ENCODE data around the gene BBS12. TPM values are rescaled to one million over a fixed set of nuclear protein-coding genes. Genes with fewer than 3 reads are reported as not detected.
A peak's percentile ranks its signal among the peaks of the same experiment; 100 is the strongest.

Gene BBS12
- total RNA-seq, 2 experiments from 2014 or later = 0.80 to 0.84 TPM

DNA sequence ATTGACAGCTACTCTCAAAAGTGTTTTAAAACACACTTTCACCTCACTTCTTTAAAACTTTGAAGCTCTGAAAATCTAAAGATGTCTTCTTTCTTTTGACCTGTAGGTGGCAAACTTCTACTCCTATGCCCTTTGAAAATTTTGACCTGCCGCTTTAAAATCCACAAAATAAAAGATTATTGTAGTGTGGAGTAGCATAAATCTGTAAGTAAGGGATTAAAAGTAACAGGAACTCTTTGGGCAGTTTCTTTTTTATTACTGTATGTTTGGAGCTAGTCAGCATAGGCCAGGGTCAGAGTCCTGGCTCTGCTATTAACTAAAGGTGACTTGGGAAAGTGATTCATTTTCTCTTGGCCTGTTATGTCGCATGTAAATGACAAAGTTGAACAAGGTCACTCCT is 25.5 kb downstream of the BBS12 start:
- Mint-ChIP-seq H3K4me3 (no peak overlapping the region), H3K27ac (no peak overlapping the region), H3K9me3 (no peaks in the 10 kb centered on the region), H3K36me3 (ENCODE audit: low read depth) (no peaks in the 10 kb centered on the region), H3K27me3 (peaks cover 31% of the 10 kb centered on the region), H3K4me1 (ENCODE audit: low read depth) (peaks cover 11% of the 10 kb centered on the region)
- ChIA-PET POLR2A (interaction anchor here (0.6 kb wide), 1 partner anchor 152 kb away, joined by 3 read pairs; no protein-coding TSS in a partner anchor), CTCF (interaction anchor here (0.7 to 2.0 kb wide), 11 partner anchors 8 to 361 kb away, joined by 3 to 15 read pairs (median 4); partner anchors contain the start of gene BBS12)
- H3K4me1 ChIP-seq (ENCODE audit: insufficient read depth, low read length) = no peaks in the 10 kb centered on the region
- intact Hi-C loops (cut with DNase I, micrococcal nuclease) = loop anchor here in 1 of 2 experiments (2.0 to 5.0 kb wide), 3 partner anchors 154 to 1564 kb away; no protein-coding TSS in a partner anchor
- no peak overlapping the region for H3K27ac ChIP-seq (ENCODE audit: low read depth in 1 of 2, low read length in 2 of 2)
- TF ChIP-seq, protein P1, sequence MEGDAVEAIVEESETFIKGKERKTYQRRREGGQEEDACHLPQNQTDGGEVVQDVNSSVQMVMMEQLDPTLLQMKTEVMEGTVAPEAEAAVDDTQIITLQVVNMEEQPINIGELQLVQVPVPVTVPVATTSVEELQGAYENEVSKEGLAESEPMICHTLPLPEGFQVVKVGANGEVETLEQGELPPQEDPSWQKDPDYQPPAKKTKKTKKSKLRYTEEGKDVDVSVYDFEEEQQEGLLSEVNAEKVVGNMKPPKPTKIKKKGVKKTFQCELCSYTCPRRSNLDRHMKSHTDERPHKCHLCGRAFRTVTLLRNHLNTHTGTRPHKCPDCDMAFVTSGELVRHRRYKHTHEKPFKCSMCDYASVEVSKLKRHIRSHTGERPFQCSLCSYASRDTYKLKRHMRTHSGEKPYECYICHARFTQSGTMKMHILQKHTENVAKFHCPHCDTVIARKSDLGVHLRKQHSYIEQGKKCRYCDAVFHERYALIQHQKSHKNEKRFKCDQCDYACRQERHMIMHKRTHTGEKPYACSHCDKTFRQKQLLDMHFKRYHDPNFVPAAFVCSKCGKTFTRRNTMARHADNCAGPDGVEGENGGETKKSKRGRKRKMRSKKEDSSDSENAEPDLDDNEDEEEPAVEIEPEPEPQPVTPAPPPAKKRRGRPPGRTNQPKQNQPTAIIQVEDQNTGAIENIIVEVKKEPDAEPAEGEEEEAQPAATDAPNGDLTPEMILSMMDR (IDR thresholded peaks at IDR 0.05) = peak; percentile 82
- H3K9me3 ChIP-seq (ENCODE audit: control insufficient read depth in 1 of 2, insufficient read depth in 1 of 2, low read length in 2 of 2) = no peaks in the 10 kb centered on the region
- peak in 3 of 14 experiments; percentile 33 to 57 (median 53) for DNase-seq
- no peaks in the 10 kb centered on the region for H3K36me3 ChIP-seq (ENCODE audit: insufficient read depth, low read length)
- no peak overlapping the region for H3K4me3 ChIP-seq (ENCODE audit: low read length)
- no peaks in the 10 kb centered on the region for H3K27me3 ChIP-seq (ENCODE audit: control insufficient read depth in 1 of 2, insufficient read depth in 2 of 2, low read length in 2 of 2)
- no peak for ATAC-seq (ENCODE audit: poor library complexity)

GRCh38 chr4:122759639-122760310 is 27.3 kb downstream of the BBS12 start:
- TF ChIP-seq, protein P1 (IDR thresholded peaks at IDR 0.05) = no peak
- Histone ChIP-seq H3K4me3 (ENCODE audit: low read length) (no peak overlapping the region), H3K4me1 (ENCODE audit: insufficient read depth, low read length) (no peaks in the 10 kb centered on the region), H3K27ac (ENCODE audit: low read depth in 1 of 2, low read length in 2 of 2) (no peak overlapping the region), H3K27me3 (ENCODE audit: control insufficient read depth in 1 of 2, insufficient read depth in 2 of 2, low read length in 2 of 2) (no peaks in the 10 kb centered on the region), H3K36me3 (ENCODE audit: insufficient read depth, low read length) (no peaks in the 10 kb centered on the region), H3K9me3 (ENCODE audit: control insufficient read depth in 1 of 2, insufficient read depth in 1 of 2, low read length in 2 of 2) (no peaks in the 10 kb centered on the region)
- Mint-ChIP-seq H3K27me3 (peaks cover 19% of the 10 kb centered on the region), H3K27ac (no peak overlapping the region), H3K4me1 (ENCODE audit: low read depth) (peaks cover 13% of the 10 kb centered on the region), H3K36me3 (ENCODE audit: low read depth) (no peaks in the 10 kb centered on the region), H3K9me3 (no peaks in the 10 kb centered on the region), H3K4me3 (no peak overlapping the region)
- CTCF ChIA-PET = no interaction called here
- DNase-seq (no peak), ATAC-seq (ENCODE audit: poor library complexity) (no peak)
- intact Hi-C loops (cut with DNase I, micrococcal nuclease) = loop anchor here in 1 of 2 experiments (2.0 to 5.0 kb wide), 3 partner anchors 153 to 1563 kb away; no protein-coding TSS in a partner anchor
- POLR2A ChIA-PET = no interaction called here

DNA sequence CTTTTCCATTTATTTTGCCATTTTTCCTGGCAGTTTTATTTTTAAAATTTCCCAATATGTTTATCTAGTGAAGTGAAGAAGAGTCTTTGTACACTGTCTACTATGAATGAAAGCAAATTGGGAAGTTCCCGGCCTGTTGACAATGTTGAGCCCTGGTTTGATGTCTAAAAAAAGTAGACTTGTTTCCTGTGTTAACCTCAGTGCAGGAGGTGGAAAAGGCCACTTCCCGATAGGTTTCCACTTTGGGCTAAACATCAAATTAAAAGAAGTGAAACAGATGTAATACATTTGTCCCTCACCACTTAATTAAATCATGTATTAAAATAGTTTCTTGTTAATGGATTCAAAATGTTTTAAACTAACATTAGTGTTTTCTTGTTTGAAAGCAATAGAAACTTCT is 30.0 kb downstream of the BBS12 start:
- peaks cover 13% of the 10 kb centered on the region for H3K4me1 Mint-ChIP-seq (ENCODE audit: low read depth)
- H3K9me3 Mint-ChIP-seq = no peaks in the 10 kb centered on the region
- CTCF ChIA-PET = no interaction called here
- no peaks in the 10 kb centered on the region for H3K36me3 Mint-ChIP-seq (ENCODE audit: low read depth)
- no peak overlapping the region for H3K27ac Mint-ChIP-seq
- POLR2A ChIA-PET = no interaction called here
- H3K27me3 Mint-ChIP-seq = peaks cover 7% of the 10 kb centered on the region
- Histone ChIP-seq H3K4me1 (ENCODE audit: insufficient read depth, low read length) (no peaks in the 10 kb centered on the region), H3K27me3 (ENCODE audit: control insufficient read depth in 1 of 2, insufficient read depth in 2 of 2, low read length in 2 of 2) (no peaks in the 10 kb centered on the region), H3K4me3 (ENCODE audit: low read length) (no peak overlapping the region), H3K36me3 (ENCODE audit: insufficient read depth, low read length) (no peaks in the 10 kb centered on the region), H3K9me3 (ENCODE audit: control insufficient read depth in 1 of 2, insufficient read depth in 1 of 2, low read length in 2 of 2) (no peaks in the 10 kb centered on the region), H3K27ac (ENCODE audit: low read depth in 1 of 2, low read length in 2 of 2) (no peak overlapping the region)
- no peak overlapping the region for H3K4me3 Mint-ChIP-seq
- intact Hi-C loops (cut with DNase I, micrococcal nuclease) = no loop called here
- DNase-seq (peak in 4 of 14 experiments; percentile 4 to 71 (median 64)), ATAC-seq (ENCODE audit: poor library complexity) (no peak)
- TF ChIP-seq, protein P1 (IDR thresholded peaks at IDR 0.05) = no peak
